T-helper 17 cell (primary cell): ENCODE data around the gene MYL5. TPM values are rescaled to one million over a fixed set of nuclear protein-coding genes. Genes with fewer than 3 reads are reported as not detected.
"Not testable (repeated sequence)": the region's sequence is repeated elsewhere in the genome, so short reads cannot be mapped to it uniquely, and the experiment has no call there.

Experiments
- ATAC-seq: fragments of 150-1000 bp; cut with Tn5 transposase; 2 replicates; pipeline ENCODE4 v1.10.0; 2021; ENCODE audit warnings: mild to moderate bottlenecking, moderate library complexity
- DNase-seq, 3 donors: peaks; one replicate each; pipeline versions ENCODE4 v3.0.0 to v3.0.0-alpha.2; 2020 to 2021
- H3K9me3 ChIP-seq: one replicate; pipeline ENCODE4 v1.7.0; 2013; ENCODE audit warnings: low read length, mild to moderate bottlenecking; ENCODE audit not compliant: control insufficient read depth, poor library complexity, severe bottlenecking
- H3K27ac Mint-ChIP-seq: one replicate; pipeline ENCODE4 v1.8.0; 2022; ENCODE audit warnings: mild to moderate bottlenecking, moderate library complexity, mixed read lengths
- H3K27me3 Mint-ChIP-seq: one replicate; pipeline ENCODE4 v1.8.0; 2022; ENCODE audit warnings: mixed read lengths
- H3K36me3 Mint-ChIP-seq: one replicate; pipeline ENCODE4 v1.8.0; 2022; ENCODE audit warnings: low read depth, mixed read lengths
- H3K4me1 Mint-ChIP-seq: one replicate; pipeline ENCODE4 v1.8.0; 2022; ENCODE audit warnings: mild to moderate bottlenecking, mixed read lengths
- H3K4me3 Mint-ChIP-seq: one replicate; pipeline ENCODE4 v1.8.0; 2022; ENCODE audit warnings: mild to moderate bottlenecking, moderate library complexity, mixed read lengths
- total RNA-seq, 4 donors: library from RNA in 2 of 4; stranded (reverse) in 2 of 4; gene quantifications; one replicate each; pipeline ENCODE4 v1.2.3 and lab custom pipeline; 2022 to 2026

MYL5 gene
- total RNA-seq, 2 donors from 2014 or later = 20.3 to 22.9 TPM

DNA sequence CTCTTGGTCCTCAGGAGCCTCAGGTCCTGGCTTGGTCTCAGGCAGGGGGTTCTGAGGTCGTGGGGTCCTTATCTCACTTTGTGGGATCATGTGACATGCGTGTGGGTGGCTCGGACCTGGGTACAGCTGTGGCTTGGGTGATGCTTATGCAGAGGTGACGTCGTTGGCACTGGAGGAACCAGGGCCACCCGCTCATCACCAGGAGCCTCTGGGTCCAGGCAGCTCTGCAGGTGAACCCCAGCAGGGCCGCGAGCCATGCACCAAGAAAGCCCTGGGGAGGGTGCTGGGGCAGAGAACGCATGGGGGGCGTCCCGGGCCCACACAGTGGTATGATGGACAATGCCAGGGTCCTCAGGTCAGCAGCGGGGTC is 9.0 kb upstream of the MYL5 start:
- Mint-ChIP-seq H3K27ac (no peak overlapping the region), H3K4me3 (no peak overlapping the region), H3K4me1 (peaks cover 7% of the 10 kb centered on the region), H3K36me3 (peaks cover 3% of the 10 kb centered on the region), H3K27me3 (no peaks in the 10 kb centered on the region)
- DNase-seq (no peak), ATAC-seq (no peak)
- no peaks in the 10 kb centered on the region for H3K9me3 ChIP-seq

DNA sequence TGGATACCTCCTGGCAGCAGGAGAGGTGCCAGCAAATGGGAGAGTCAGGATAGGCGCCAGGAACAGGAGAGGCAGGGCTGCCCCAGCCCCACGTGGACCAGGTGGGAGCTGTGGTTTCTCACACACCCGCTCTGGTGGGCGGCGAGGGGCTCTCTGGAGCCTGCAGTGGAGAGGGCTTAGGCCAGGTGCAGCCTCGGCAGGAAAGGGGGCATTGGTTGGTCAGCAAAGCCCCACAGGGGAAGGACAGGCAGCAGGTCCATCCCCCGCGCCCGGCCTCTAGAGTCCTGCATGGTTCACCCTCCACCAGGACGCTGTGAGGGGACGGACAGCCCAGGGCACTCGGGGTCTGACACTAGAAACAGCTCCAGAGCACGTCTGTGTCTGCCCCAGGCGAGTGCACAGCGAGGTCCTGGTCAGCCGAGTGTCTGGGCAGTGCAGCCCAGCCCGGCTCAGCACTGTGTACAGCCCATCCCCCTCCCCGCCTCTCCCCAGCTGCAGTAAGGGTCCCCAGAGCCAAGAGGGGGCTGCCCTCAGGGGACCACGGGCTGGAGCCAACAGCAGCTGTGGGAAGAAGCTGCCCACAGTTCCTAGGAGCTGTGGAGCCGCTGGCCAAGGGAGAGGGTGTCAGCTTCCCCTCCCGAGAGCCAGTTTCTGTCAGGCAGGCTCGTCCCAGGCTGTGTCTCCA is 8.4 kb upstream of the MYL5 start:
- peaks cover 7% of the 10 kb centered on the region for H3K4me1 Mint-ChIP-seq
- ATAC-seq (no peak), DNase-seq (no peak)
- no peak overlapping the region for H3K27ac Mint-ChIP-seq
- peaks cover 2% of the 10 kb centered on the region for H3K36me3 Mint-ChIP-seq
- H3K27me3 Mint-ChIP-seq = no peaks in the 10 kb centered on the region
- no peak overlapping the region for H3K4me3 Mint-ChIP-seq
- H3K9me3 ChIP-seq = no peaks in the 10 kb centered on the region

DNA sequence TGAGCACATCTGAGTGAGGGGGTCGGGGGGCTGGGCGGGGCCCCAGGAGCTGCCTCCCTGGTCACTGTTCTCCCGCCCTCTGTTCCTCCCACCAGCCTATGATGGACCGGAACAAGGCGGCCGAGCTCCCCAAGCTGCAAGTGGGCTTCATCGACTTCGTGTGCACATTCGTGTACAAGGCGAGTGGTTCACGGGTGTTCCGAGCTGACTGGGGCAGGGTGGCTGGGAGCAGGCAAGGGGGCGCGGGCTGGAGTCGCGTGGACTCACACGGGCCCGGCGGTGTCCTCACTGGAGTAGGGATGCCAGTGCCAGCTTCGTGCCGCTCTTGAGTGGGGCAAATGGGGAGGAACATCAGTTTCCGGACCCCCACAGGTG is 7.9 kb upstream of the MYL5 start:
- DNase-seq (no peak), ATAC-seq (no peak)
- Mint-ChIP-seq H3K4me1 (peaks cover 7% of the 10 kb centered on the region), H3K4me3 (no peak overlapping the region), H3K36me3 (no peaks in the 10 kb centered on the region), H3K27ac (no peak overlapping the region), H3K27me3 (no peaks in the 10 kb centered on the region)
- no peaks in the 10 kb centered on the region for H3K9me3 ChIP-seq

DNA sequence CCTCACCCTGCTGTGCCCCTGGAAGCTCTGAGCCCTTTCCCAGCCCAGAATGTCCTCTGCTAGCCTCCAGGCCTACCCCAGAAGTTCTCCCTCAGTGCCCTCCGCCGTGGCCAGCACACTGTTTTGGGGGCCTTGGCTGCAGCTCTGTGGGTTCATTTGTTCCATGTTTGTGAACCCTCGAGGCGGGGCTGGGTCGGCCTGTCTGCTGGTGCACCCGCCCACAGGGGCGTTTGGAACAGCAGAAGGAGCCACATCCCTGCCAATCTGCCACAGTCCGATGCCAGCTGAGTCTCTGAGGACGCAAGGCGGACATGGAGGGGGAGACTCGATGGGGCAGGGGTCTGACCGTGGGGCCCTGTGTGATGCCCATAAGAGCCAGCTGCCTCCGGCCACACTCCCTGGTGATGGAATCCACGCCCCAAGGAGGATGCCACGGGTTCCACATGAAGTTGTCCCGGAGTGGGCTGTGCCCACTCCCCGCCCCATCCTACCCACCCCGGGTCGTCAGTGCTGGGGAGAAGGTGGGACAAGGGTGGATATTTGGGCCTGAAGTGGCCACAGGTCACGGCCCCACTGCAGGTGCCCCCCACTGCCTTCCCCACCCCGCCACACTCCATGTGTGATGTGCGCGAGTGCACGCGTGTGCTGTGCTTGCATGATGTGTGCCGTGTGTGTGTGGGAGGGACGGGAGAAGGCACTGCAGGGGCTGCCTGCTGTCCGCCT is 7.4 kb upstream of the MYL5 start:
- DNase-seq = no peak
- H3K4me3 Mint-ChIP-seq = no peak overlapping the region

DNA sequence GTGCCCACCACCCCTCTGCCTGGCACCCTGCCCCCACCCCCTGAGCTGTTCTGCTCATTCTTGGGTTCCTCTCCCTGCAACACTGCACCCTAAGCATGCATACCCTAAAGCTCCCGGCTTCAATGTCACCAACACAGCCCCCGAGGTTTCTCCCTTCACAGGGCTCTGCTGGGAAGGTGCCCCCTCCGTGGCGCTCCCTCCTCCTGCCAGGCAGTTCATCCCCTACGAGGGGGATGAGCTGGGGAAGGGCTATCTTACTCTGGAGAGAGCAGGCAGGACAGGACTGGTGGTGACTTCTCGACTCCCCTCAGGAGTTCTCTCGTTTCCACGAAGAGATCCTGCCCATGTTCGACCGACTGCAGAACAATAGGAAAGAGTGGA is 6.8 kb upstream of the MYL5 start:
- ATAC-seq = no peak
- no peak for DNase-seq
- Mint-ChIP-seq H3K27me3 (no peaks in the 10 kb centered on the region), H3K27ac (peak overlapping the region; percentile 24), H3K36me3 (no peaks in the 10 kb centered on the region), H3K4me1 (peaks cover 7% of the 10 kb centered on the region), H3K4me3 (peak overlapping the region; percentile 19)
- H3K9me3 ChIP-seq = no peaks in the 10 kb centered on the region

More for the DNA sequence above, 7.4 kb upstream of the MYL5 start:
- H3K27ac Mint-ChIP-seq = no peak overlapping the region
- no peaks in the 10 kb centered on the region for H3K27me3 Mint-ChIP-seq
- peaks cover 7% of the 10 kb centered on the region for H3K4me1 Mint-ChIP-seq
- ATAC-seq = no peak
- no peaks in the 10 kb centered on the region for H3K36me3 Mint-ChIP-seq
- H3K9me3 ChIP-seq = no peaks in the 10 kb centered on the region

DNA sequence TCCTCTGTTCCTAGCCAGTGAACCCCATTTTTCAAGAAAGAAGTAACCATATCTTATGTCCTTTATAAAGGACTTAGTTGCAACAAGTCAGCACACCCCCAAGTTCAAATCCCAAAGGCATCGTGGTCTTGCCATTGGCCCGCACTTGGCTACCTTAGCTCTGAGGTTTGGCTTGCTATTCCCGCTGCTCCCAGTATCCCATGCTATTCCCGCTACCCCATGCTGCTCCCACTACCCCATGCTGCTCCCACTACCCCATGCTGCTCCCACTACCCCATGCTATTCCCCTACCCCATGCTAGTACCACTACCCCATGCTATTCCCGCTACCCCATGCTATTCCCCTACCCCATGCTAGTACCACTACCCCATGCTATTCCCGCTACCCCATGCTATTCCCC is 6.1 kb upstream of the MYL5 start:
- ATAC-seq, H3K36me3 Mint-ChIP-seq, H3K27me3 Mint-ChIP-seq, H3K4me1 Mint-ChIP-seq, DNase-seq, H3K27ac Mint-ChIP-seq, H3K4me3 Mint-ChIP-seq, H3K9me3 ChIP-seq: not testable (repeated sequence)

DNA sequence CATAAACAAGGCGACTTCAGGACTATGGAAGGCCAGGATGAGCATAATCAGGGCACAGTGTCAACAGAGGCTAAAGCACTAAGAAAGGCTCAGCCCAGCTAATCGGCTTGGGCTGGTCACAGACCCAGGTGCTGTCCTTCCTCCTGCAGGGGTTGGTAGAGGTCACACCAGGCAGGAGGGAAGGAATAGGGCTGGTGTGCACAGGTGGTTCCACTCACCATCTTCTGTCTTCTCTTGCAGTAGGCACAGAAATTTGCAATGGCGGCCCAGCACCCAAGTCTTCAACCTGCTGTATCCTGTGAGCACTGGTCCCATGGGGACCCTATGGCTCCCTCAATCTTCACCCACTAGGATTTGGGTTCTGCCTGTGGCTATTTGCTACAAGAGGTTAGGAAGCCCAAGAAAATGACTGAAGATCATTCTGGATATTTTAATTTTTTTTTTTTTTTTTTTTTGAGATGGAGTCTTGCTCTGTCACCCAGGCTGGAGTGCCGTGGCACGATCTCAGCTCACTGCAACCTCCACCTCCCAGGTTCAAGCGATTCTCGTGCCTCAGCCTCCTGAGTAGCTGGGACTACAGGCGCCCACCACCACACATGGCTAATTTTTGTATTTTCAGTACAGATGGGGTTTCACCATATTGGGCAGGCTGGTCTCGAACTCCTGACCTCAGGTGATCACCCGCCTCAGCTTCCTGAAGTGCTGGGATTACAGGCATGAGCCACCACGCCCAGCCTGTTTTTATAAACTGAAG is 4.4 kb upstream of the MYL5 start:
- H3K4me3 Mint-ChIP-seq, H3K4me1 Mint-ChIP-seq, H3K36me3 Mint-ChIP-seq, DNase-seq, H3K27ac Mint-ChIP-seq, H3K9me3 ChIP-seq, H3K27me3 Mint-ChIP-seq, ATAC-seq: not testable (repeated sequence)

DNA sequence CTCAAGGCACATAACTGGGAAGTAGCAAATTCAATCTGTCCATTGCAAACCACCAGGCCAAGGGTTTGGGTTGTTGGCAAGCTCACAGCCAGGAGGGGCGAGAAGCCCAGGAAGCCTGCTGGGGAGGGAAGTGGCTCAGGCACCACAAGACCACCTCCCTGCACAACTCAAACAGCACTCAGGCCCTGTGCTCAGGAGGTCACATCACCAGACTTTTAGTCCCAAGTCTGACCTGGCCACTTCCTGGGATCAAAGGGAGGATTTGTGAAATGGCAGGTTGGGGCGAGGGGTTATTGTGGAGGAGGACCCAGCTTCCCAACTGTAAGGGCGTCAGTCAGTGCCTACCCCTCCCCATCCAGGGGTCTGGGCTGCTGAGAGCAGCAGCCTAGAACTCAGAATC is 2.6 kb upstream of the MYL5 start:
- Mint-ChIP-seq H3K27ac (no peak overlapping the region), H3K36me3 (no peaks in the 10 kb centered on the region), H3K4me3 (no peak overlapping the region), H3K4me1 (peaks cover 9% of the 10 kb centered on the region), H3K27me3 (no peaks in the 10 kb centered on the region)
- no peaks in the 10 kb centered on the region for H3K9me3 ChIP-seq
- no peak for ATAC-seq
- no peak for DNase-seq

DNA sequence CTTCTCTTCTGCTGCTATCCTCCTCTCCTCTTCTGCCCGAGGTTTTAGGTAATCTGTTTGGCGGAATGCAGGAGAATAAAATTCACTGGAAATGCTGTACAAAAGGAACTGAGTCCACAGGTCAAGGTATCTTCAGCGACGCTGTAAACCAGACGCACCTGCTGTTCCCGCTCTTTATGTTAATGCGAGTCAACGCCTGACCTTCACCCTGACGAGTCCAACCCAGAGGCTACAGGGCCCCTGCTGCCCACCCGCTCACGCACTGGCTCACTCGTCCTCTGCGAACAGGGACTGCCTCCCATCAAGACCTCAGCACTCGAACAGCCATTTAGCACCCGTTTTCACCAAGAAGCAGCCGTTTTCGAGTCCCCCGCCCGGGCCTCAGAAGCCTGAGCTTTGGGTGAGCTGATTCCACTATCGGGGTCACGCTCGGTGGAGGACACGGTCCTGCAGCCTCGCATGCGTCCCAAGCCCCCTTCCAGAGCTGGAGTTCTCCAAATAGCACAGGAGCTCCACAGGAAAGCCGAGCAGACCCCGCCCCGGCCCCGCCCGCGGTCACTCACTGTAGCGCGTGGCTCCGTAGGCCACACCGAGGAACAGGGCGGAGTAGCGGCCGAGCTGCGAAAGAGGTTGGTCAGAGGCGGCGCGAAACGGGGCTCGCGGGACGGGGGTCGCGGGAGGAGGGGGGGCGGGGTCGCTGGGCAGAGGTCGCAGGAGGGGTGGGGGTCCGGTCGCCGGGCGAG is 822 bp upstream of the MYL5 start:
- ATAC-seq (no peak), DNase-seq (no peak)
- Mint-ChIP-seq H3K27me3 (no peaks in the 10 kb centered on the region), H3K4me1 (peaks cover 9% of the 10 kb centered on the region), H3K36me3 (no peaks in the 10 kb centered on the region), H3K4me3 (peak overlapping the region; percentile 86), H3K27ac (peak overlapping the region; percentile 73)
- H3K9me3 ChIP-seq = no peaks in the 10 kb centered on the region

DNA sequence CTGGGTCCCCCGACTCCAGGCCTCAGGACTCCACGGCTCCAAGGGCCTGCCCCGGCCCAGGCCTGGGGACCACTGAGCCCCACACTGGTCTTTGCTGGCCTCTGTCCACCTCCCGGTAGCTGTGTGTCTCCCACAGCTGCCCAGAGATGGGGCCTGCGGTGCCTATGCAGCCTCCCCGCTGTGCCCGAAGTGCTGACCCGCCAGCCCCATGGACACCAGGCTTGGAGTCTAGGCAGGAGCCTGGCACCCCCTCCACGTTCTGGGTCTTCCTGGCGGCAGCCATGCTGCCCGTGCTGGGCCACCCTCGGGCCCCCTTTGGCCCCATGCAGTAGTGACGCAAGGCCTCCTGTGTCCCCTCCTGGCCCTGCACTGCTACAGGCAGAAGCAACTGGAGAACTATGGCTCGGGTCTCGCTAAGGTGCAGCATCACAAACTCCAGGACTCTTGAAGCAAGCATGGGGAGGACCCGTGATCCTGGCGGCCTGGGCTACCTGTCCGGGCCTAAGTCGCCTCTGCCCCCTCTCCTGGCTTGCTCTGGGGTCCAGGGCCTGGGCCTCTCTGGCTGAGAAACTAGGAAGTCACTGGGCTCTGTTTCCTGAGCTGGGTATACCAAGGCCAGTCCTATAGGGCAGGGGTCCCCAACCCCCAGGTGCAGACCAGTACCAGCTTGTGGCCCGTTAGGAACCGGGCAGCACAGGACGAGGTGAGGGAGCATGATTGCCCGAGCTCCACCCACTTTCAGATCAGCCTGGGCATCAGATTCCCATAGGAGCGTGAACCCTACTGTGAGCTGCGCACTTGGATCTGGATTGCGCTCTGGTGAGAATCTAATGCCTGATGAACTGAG is 917 bp downstream of the MYL5 start:
- no peaks in the 10 kb centered on the region for H3K9me3 ChIP-seq
- peak overlapping the region; percentile 73 for H3K27ac Mint-ChIP-seq
- no peaks in the 10 kb centered on the region for H3K36me3 Mint-ChIP-seq
- no peaks in the 10 kb centered on the region for H3K27me3 Mint-ChIP-seq
- no peak for DNase-seq
- ATAC-seq = no peak
- H3K4me3 Mint-ChIP-seq = peak overlapping the region; percentile 86
- peaks cover 12% of the 10 kb centered on the region for H3K4me1 Mint-ChIP-seq

DNA sequence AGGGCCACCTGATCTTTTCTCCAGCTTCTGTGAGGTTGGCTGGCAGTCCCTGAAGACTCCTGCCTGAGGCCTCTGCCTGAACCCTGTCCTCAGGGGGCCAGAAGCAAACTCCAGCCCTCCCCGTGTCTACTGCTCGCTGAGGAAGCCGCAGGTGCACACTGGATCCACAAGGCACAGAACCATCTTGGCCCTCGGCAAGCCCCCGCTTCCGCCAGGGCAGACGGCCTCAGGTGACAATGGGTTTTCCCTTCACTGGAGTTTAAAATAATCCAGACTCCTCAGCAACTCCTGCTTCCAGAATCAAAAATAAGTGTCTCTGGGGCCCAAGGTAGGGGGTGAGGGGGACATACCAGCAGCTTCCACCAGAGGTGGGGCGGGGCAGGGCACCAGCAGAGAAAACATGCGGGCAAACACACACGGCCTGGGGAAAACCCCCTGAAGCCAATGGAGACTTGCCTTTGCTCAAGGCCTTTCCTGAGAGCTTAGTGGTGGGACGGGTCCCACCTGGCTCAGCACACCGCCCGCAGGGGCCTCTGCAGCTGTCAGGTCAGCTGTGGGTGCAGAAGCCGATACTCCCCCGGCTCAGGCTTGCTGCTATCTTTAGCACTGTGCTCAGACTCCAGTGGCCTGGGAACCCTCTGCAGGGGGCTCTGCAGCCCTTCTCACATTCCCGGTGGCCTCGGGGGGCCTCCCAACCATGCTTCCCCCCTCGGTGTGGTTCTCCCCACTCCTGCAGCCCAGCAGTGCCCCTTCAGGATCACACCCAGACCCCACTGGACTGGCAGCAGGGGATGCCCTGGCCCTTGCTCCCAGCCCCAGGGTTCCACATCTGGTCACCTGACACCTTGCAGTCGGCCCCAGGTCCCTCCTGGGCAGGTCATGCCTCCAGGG is 1.9 kb downstream of the MYL5 start:
- ATAC-seq (no peak), DNase-seq (no peak)

DNA sequence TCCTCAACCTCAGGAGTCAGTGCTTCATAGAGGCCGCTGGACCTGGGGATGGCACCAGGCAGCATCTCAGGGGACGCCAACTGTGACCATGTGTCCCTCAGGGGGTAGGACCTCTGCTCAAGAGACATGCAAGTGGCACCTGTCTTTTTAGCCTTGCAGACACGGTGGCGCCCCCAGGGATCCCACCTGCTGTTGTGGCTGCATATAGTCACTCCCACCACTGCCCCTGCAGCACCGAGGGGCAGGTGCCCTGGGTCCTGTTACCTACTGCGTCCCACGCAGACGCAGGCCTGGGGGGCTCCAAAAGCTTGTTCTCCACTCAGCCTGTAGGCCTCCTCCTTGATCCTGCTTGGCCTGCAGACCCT is 2.5 kb downstream of the MYL5 start:
- Mint-ChIP-seq H3K27ac (no peak overlapping the region), H3K27me3 (no peaks in the 10 kb centered on the region), H3K4me3 (no peak overlapping the region), H3K4me1 (peaks cover 14% of the 10 kb centered on the region), H3K36me3 (no peaks in the 10 kb centered on the region)
- no peak for DNase-seq
- no peaks in the 10 kb centered on the region for H3K9me3 ChIP-seq
- no peak for ATAC-seq

More for the DNA sequence above, 1.9 kb downstream of the MYL5 start:
- peak overlapping the region; percentile 21 for H3K4me3 Mint-ChIP-seq
- H3K36me3 Mint-ChIP-seq = no peaks in the 10 kb centered on the region
- H3K27ac Mint-ChIP-seq = peak overlapping the region; percentile 6
- no peaks in the 10 kb centered on the region for H3K27me3 Mint-ChIP-seq
- H3K4me1 Mint-ChIP-seq = peaks cover 14% of the 10 kb centered on the region
- no peaks in the 10 kb centered on the region for H3K9me3 ChIP-seq
